WTC11 (cell line): Measurements from ENCODE around the gene SRC. TPM values are rescaled to one million over a fixed set of nuclear protein-coding genes. Genes with fewer than 3 reads are reported as not detected.

Experiments
- ATAC-seq: fragments of 200-7000 bp; cut with Tn5 transposase; 2 replicates; pipeline ENCODE4 v1.10.0; 2021; ENCODE audit warnings: mild to moderate bottlenecking, moderate library complexity
- CTCF ChIA-PET: fragments of 300-600 bp; sonication (Branson Sonifier 250); formaldehyde crosslinking; loops from one replicate; lab custom pipeline; 2021; ENCODE audit warnings: antibody characterized with exemption; lab: Charles Lee
- POLR2A ChIA-PET: fragments of 350-600 bp; sonication (Branson Sonifier 250); formaldehyde crosslinking; loops from one replicate; lab custom pipeline; 2021; ENCODE audit warnings: antibody characterized with exemption; lab: Charles Lee
- DNase-seq: peaks from one replicate; pipeline ENCODE4 v3.0.0; 2021; ENCODE audit warnings: low spot score
- H3K27ac Mint-ChIP-seq: 2 replicates; pipeline ENCODE4 v1.8.0; 2021; ENCODE audit warnings: mixed read lengths
- H3K27me3 Mint-ChIP-seq: 2 replicates; pipeline ENCODE4 v1.8.0; 2021; ENCODE audit warnings: low read depth, mild to moderate bottlenecking, moderate library complexity, mixed read lengths
- H3K36me3 Mint-ChIP-seq: 2 replicates; pipeline ENCODE4 v1.8.0; 2021; ENCODE audit warnings: mixed read lengths
- H3K4me1 Mint-ChIP-seq: 2 replicates; pipeline ENCODE4 v1.8.0; 2022; ENCODE audit warnings: mixed read lengths
- H3K4me3 Mint-ChIP-seq: 2 replicates; pipeline ENCODE4 v1.8.0; 2021; ENCODE audit warnings: mild to moderate bottlenecking, moderate library complexity, mixed read lengths
- H3K9me3 Mint-ChIP-seq: 2 replicates; pipeline ENCODE4 v1.8.0; 2021; ENCODE audit warnings: mixed read lengths
- ESRRA ChIP-seq: sonication (generic); formaldehyde crosslinking; IDR thresholded peaks from 2 replicates; pipeline ENCODE4 v1.8.1; 2022; ENCODE audit warnings: mild to moderate bottlenecking, missing genetic modification reagents, borderline replicate concordance
- FOXJ3 ChIP-seq: sonication (generic); formaldehyde crosslinking; IDR thresholded peaks from 2 replicates; pipeline ENCODE4 v1.9.0; 2021; ENCODE audit warnings: missing genetic modification reagents, mild to moderate bottlenecking, borderline replicate concordance
- NFE2L1 ChIP-seq: sonication (generic); formaldehyde crosslinking; IDR thresholded peaks from 2 replicates; pipeline ENCODE4 v1.8.1; 2023; ENCODE audit warnings: missing genetic modification reagents
- PRRX2 ChIP-seq: fragments of 250-450 bp; sonication (Bioruptor Pico); IDR thresholded peaks from 2 replicates; pipeline ENCODE4 v1.8.0; 2021; ENCODE audit warnings: mild to moderate bottlenecking
- TEAD1 ChIP-seq: sonication (generic); formaldehyde crosslinking; IDR thresholded peaks from 2 replicates; pipeline ENCODE4 v1.8.0; 2022; ENCODE audit warnings: mild to moderate bottlenecking, missing genetic modification reagents
- total RNA-seq: library from RNA; stranded (reverse); gene quantifications from 3 replicates; pipeline ENCODE4 v1.2.3, GENCODE V29; 2021
- TF ChIP-seq, protein P1 (sequence below): sonication (generic); formaldehyde crosslinking; IDR thresholded peaks from 2 replicates; pipeline ENCODE4 v1.8.1; 2023; ENCODE audit warnings: mild to moderate bottlenecking, missing genetic modification reagents
- TF ChIP-seq, protein P2 (sequence below): fragments of 250-450 bp; sonication (Bioruptor Pico); IDR thresholded peaks from 2 replicates; pipeline ENCODE4 v2.1.2; 2022; ENCODE audit warnings: mild to moderate bottlenecking, moderate library complexity
- TF ChIP-seq, protein P3 (sequence below): sonication (generic); formaldehyde crosslinking; IDR thresholded peaks from 2 replicates; pipeline ENCODE4 v1.8.1; 2023; ENCODE audit warnings: mild to moderate bottlenecking, missing genetic modification reagents
- TF ChIP-seq, protein P4 (sequence below): fragments of 250-450 bp; sonication (Bioruptor Pico); IDR thresholded peaks from 2 replicates; pipeline ENCODE4 v1.9.0; 2021; ENCODE audit warnings: mild to moderate bottlenecking
- TF ChIP-seq, protein P5 (sequence below): sonication (generic); formaldehyde crosslinking; IDR thresholded peaks from 2 replicates; pipeline ENCODE4 v1.8.1; 2022; ENCODE audit warnings: low read depth, missing genetic modification reagents, borderline replicate concordance
- TF ChIP-seq, protein P6 (sequence below): sonication (generic); formaldehyde crosslinking; IDR thresholded peaks from 2 replicates; pipeline ENCODE4 v1.8.1; 2022; ENCODE audit warnings: mild to moderate bottlenecking, missing genetic modification reagents, moderate library complexity, borderline replicate concordance
- TF ChIP-seq, protein P7 (sequence below): fragments of 250-450 bp; sonication (Bioruptor Pico); IDR thresholded peaks from 2 replicates; pipeline ENCODE4 v1.9.0; 2021; ENCODE audit warnings: mild to moderate bottlenecking
- TF ChIP-seq, protein P8 (sequence below): sonication (generic); formaldehyde crosslinking; IDR thresholded peaks from 2 replicates; pipeline ENCODE4 v1.8.0; 2023; ENCODE audit warnings: missing genetic modification reagents
- TF ChIP-seq, protein P9 (sequence below): sonication (generic); formaldehyde crosslinking; IDR thresholded peaks from 2 replicates; pipeline ENCODE4 v1.8.1; 2023; ENCODE audit warnings: mild to moderate bottlenecking, missing genetic modification reagents, borderline replicate concordance

SRC gene
- total RNA-seq, 1 experiment from 2014 or later = 33.3 TPM

DNA sequence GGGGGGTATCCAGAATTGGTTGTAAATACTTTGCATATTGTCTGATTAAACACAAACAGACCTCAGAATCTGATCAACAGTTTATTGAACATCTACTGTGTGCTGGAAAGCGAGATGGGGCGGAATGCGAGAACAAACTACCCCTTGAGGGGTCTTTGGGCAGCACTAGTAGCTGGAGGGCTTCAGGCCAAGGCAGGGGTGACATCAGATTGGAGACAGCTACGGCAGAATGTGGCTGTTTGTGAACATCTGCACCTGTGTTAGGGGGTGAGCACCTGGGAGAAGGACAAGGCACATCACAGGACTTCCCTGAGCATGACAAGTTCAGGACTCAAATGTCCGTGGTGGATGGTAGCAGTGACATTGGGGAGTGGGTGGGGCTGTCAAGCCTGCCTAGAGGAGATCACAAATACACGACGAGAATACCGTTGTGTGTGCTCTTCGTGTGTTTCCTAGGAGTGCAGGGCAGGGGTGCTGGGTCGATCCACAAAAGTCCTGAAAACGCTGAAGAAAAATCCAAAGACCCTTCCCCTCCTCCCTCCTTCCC, 59.5 kb downstream of the SRC start:
- peaks cover 5% of the 10 kb centered on the region for H3K27me3 Mint-ChIP-seq
- ChIA-PET CTCF (interaction anchor here (1.0 kb wide), 1 partner anchor 9 kb away, joined by 6 read pairs; no protein-coding TSS in a partner anchor), POLR2A (interaction anchor here (0.6 kb wide), 1 partner anchor 9 kb away, joined by 3 read pairs; no protein-coding TSS in a partner anchor)
- DNase-seq (no peak), ATAC-seq (no peak)
- H3K36me3 Mint-ChIP-seq = peaks cover 6% of the 10 kb centered on the region
- no peaks in the 10 kb centered on the region for H3K9me3 Mint-ChIP-seq
- peak overlapping the region; percentile 51; the same call in 1 of the 2 replicates for H3K27ac Mint-ChIP-seq
- H3K4me1 Mint-ChIP-seq = peaks cover 37% of the 10 kb centered on the region
- peak overlapping the region; percentile 26 for H3K4me3 Mint-ChIP-seq
- TF ChIP-seq, protein P1, sequence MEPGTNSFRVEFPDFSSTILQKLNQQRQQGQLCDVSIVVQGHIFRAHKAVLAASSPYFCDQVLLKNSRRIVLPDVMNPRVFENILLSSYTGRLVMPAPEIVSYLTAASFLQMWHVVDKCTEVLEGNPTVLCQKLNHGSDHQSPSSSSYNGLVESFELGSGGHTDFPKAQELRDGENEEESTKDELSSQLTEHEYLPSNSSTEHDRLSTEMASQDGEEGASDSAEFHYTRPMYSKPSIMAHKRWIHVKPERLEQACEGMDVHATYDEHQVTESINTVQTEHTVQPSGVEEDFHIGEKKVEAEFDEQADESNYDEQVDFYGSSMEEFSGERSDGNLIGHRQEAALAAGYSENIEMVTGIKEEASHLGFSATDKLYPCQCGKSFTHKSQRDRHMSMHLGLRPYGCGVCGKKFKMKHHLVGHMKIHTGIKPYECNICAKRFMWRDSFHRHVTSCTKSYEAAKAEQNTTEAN (CRISPR knock-in tag) = 0 out of 2 replicates have a peak, but pooled peaks have one; percentile 51
- TF ChIP-seq NFE2L1 = no peak

DNA sequence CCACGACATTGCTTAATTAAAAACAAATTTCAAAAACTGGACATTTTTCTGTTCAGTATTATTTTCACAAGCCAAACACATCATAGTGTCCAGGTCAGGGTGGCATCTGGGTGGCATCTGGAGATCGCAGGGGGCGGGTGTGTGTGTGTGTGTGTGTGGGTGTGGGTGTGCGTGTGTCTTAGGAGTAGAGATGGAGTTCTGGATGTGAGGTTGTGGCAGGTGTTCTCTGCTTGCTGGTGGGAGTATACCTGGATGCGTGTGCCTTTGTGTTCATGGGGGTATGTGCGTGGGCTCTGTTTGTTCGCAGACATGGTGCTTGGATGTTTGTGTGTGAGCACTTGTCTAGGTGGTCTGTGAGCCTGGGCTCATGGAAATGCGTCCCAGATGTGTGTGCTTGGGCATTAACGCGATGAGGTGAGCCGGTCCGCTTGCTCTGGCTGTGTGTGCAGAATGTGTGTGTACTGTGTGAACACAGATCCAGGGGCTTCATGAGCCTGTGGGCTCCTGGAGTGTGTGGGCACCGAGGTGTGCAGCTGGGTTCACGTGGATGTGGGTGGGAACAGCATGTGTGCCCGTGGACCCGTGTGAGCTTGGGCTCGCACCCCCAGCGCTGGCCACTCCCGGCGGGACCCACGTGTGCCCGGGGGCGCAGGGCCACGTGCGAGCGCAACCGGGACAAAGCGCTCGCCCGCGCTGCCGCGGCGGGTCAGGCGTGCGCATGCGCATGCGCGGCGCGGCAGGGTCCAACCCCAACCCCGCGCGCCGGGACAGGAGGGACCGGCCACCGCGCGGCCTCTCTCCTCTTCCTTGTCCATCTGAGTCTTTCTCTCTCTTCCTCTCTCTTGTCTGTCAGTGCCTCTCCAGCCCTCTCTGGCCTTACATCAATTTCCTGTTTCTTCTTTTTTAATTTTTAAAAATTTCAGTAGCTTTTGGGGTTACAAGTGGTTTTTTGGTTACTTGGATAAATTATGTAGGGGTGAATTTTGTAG, 60.4 kb downstream of the SRC start:
- CTCF ChIA-PET = interaction anchor here (1.0 kb wide), 1 partner anchor 10 kb away, joined by 6 read pairs; no protein-coding TSS in a partner anchor
- H3K36me3 Mint-ChIP-seq = peaks cover 6% of the 10 kb centered on the region
- no peaks in the 10 kb centered on the region for H3K9me3 Mint-ChIP-seq
- H3K27me3 Mint-ChIP-seq = peaks cover 5% of the 10 kb centered on the region
- ATAC-seq (peak; percentile 56), DNase-seq (peak; percentile 55)
- POLR2A ChIA-PET = no interaction called here
- H3K27ac Mint-ChIP-seq = no peak overlapping the region; the same call in 1 of the 2 replicates
- H3K4me3 Mint-ChIP-seq = peak overlapping the region; percentile 57
- H3K4me1 Mint-ChIP-seq = peaks cover 37% of the 10 kb centered on the region
- TF ChIP-seq, protein P2, sequence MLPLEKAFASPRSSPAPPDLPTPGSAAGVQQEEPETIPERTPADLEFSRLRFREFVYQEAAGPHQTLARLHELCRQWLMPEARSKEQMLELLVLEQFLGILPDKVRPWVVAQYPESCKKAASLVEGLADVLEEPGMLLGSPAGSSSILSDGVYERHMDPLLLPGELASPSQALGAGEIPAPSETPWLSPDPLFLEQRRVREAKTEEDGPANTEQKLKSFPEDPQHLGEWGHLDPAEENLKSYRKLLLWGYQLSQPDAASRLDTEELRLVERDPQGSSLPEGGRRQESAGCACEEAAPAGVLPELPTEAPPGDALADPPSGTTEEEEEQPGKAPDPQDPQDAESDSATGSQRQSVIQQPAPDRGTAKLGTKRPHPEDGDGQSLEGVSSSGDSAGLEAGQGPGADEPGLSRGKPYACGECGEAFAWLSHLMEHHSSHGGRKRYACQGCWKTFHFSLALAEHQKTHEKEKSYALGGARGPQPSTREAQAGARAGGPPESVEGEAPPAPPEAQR (CRISPR knock-in tag) = no peak
- TF ChIP-seq PRRX2 (0 out of 2 replicates have a peak, but pooled peaks have one; percentile 63), TEAD1 (CRISPR knock-in tag) (peak; percentile 83), FOXJ3 (CRISPR knock-in tag) (no peak), ESRRA (CRISPR knock-in tag) (0 out of 2 replicates have a peak, but pooled peaks have one; percentile 69)
- TF ChIP-seq, protein P3, sequence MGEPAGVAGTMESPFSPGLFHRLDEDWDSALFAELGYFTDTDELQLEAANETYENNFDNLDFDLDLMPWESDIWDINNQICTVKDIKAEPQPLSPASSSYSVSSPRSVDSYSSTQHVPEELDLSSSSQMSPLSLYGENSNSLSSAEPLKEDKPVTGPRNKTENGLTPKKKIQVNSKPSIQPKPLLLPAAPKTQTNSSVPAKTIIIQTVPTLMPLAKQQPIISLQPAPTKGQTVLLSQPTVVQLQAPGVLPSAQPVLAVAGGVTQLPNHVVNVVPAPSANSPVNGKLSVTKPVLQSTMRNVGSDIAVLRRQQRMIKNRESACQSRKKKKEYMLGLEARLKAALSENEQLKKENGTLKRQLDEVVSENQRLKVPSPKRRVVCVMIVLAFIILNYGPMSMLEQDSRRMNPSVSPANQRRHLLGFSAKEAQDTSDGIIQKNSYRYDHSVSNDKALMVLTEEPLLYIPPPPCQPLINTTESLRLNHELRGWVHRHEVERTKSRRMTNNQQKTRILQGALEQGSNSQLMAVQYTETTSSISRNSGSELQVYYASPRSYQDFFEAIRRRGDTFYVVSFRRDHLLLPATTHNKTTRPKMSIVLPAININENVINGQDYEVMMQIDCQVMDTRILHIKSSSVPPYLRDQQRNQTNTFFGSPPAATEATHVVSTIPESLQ (CRISPR knock-in tag) = no peak
- TF ChIP-seq, protein P4, sequence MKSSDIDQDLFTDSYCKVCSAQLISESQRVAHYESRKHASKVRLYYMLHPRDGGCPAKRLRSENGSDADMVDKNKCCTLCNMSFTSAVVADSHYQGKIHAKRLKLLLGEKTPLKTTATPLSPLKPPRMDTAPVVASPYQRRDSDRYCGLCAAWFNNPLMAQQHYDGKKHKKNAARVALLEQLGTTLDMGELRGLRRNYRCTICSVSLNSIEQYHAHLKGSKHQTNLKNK (CRISPR knock-in tag) = no peak
- TF ChIP-seq, protein P5, sequence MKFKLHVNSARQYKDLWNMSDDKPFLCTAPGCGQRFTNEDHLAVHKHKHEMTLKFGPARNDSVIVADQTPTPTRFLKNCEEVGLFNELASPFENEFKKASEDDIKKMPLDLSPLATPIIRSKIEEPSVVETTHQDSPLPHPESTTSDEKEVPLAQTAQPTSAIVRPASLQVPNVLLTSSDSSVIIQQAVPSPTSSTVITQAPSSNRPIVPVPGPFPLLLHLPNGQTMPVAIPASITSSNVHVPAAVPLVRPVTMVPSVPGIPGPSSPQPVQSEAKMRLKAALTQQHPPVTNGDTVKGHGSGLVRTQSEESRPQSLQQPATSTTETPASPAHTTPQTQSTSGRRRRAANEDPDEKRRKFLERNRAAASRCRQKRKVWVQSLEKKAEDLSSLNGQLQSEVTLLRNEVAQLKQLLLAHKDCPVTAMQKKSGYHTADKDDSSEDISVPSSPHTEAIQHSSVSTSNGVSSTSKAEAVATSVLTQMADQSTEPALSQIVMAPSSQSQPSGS (CRISPR knock-in tag) = no peak
- TF ChIP-seq, protein P6, sequence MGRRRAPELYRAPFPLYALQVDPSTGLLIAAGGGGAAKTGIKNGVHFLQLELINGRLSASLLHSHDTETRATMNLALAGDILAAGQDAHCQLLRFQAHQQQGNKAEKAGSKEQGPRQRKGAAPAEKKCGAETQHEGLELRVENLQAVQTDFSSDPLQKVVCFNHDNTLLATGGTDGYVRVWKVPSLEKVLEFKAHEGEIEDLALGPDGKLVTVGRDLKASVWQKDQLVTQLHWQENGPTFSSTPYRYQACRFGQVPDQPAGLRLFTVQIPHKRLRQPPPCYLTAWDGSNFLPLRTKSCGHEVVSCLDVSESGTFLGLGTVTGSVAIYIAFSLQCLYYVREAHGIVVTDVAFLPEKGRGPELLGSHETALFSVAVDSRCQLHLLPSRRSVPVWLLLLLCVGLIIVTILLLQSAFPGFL (CRISPR knock-in tag) = peak; percentile 64; the same call in 1 of the 2 replicates
- TF ChIP-seq, protein P7, sequence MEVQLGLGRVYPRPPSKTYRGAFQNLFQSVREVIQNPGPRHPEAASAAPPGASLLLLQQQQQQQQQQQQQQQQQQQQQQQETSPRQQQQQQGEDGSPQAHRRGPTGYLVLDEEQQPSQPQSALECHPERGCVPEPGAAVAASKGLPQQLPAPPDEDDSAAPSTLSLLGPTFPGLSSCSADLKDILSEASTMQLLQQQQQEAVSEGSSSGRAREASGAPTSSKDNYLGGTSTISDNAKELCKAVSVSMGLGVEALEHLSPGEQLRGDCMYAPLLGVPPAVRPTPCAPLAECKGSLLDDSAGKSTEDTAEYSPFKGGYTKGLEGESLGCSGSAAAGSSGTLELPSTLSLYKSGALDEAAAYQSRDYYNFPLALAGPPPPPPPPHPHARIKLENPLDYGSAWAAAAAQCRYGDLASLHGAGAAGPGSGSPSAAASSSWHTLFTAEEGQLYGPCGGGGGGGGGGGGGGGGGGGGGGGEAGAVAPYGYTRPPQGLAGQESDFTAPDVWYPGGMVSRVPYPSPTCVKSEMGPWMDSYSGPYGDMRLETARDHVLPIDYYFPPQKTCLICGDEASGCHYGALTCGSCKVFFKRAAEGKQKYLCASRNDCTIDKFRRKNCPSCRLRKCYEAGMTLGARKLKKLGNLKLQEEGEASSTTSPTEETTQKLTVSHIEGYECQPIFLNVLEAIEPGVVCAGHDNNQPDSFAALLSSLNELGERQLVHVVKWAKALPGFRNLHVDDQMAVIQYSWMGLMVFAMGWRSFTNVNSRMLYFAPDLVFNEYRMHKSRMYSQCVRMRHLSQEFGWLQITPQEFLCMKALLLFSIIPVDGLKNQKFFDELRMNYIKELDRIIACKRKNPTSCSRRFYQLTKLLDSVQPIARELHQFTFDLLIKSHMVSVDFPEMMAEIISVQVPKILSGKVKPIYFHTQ (CRISPR knock-in tag) = no peak
- TF ChIP-seq, protein P8, sequence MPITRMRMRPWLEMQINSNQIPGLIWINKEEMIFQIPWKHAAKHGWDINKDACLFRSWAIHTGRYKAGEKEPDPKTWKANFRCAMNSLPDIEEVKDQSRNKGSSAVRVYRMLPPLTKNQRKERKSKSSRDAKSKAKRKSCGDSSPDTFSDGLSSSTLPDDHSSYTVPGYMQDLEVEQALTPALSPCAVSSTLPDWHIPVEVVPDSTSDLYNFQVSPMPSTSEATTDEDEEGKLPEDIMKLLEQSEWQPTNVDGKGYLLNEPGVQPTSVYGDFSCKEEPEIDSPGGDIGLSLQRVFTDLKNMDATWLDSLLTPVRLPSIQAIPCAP (CRISPR knock-in tag) = peak; percentile 87; the same call in 1 of the 2 replicates
- TF ChIP-seq, protein P9, sequence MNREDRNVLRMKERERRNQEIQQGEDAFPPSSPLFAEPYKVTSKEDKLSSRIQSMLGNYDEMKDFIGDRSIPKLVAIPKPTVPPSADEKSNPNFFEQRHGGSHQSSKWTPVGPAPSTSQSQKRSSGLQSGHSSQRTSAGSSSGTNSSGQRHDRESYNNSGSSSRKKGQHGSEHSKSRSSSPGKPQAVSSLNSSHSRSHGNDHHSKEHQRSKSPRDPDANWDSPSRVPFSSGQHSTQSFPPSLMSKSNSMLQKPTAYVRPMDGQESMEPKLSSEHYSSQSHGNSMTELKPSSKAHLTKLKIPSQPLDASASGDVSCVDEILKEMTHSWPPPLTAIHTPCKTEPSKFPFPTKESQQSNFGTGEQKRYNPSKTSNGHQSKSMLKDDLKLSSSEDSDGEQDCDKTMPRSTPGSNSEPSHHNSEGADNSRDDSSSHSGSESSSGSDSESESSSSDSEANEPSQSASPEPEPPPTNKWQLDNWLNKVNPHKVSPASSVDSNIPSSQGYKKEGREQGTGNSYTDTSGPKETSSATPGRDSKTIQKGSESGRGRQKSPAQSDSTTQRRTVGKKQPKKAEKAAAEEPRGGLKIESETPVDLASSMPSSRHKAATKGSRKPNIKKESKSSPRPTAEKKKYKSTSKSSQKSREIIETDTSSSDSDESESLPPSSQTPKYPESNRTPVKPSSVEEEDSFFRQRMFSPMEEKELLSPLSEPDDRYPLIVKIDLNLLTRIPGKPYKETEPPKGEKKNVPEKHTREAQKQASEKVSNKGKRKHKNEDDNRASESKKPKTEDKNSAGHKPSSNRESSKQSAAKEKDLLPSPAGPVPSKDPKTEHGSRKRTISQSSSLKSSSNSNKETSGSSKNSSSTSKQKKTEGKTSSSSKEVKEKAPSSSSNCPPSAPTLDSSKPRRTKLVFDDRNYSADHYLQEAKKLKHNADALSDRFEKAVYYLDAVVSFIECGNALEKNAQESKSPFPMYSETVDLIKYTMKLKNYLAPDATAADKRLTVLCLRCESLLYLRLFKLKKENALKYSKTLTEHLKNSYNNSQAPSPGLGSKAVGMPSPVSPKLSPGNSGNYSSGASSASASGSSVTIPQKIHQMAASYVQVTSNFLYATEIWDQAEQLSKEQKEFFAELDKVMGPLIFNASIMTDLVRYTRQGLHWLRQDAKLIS (CRISPR knock-in tag) = no peak
